DOHH2 (cell line): ENCODE results near the gene NPBWR2.
"Not testable (repeated sequence)": the region's sequence is repeated elsewhere in the genome, so short reads cannot be mapped to it uniquely, and the experiment has no call there.

Experiments used
- H3F3A ChIP-seq: fragments of 200-600 bp; sonication (generic), shearing (Covaris generic); 2 replicates; pipeline ENCODE4 v1.6.0; 2016; ENCODE audit warnings: antibody characterized with exemption, mild to moderate bottlenecking; ENCODE audit not compliant: control insufficient read depth, insufficient read depth
- H3K27ac ChIP-seq: fragments of 200-600 bp; sonication (generic); 2 replicates; pipeline ENCODE4 v1.5.1; 2014; ENCODE audit warnings: low read depth, mild to moderate bottlenecking, low read length, moderate library complexity
- H3K27me3 ChIP-seq: fragments of 200-600 bp; sonication (generic); 2 replicates; pipeline ENCODE4 v1.6.1; 2014; ENCODE audit warnings: mild to moderate bottlenecking, low read length, mixed read lengths; ENCODE audit not compliant: control insufficient read depth
- H3K36me3 ChIP-seq: fragments of 200-600 bp; sonication (generic); 2 replicates; pipeline ENCODE4 v1.6.1; 2014; ENCODE audit warnings: mild to moderate bottlenecking, low read length, moderate library complexity, mixed read lengths; ENCODE audit not compliant: control insufficient read depth
- H3K4me1 ChIP-seq: fragments of 200-600 bp; sonication (generic); 2 replicates; pipeline ENCODE4 v1.6.1; 2014; ENCODE audit warnings: mild to moderate bottlenecking, low read length, mixed read lengths; ENCODE audit not compliant: control insufficient read depth
- H3K4me2 ChIP-seq: fragments of 200-600 bp; sonication (generic); 2 replicates; pipeline ENCODE4 v1.6.0; 2014; ENCODE audit warnings: mild to moderate bottlenecking, low read length, moderate library complexity
- H3K4me3 ChIP-seq: fragments of 200-600 bp; sonication (generic); 2 replicates; pipeline ENCODE4 v1.5.1; 2014; ENCODE audit warnings: mild to moderate bottlenecking, low read length, mixed read lengths
- H3K79me2 ChIP-seq: fragments of 200-600 bp; sonication (generic); 2 replicates; pipeline ENCODE4 v1.6.1; 2014; ENCODE audit warnings: mild to moderate bottlenecking, low read length, mixed read lengths; ENCODE audit not compliant: control insufficient read depth
- H3K9me2 ChIP-seq: fragments of 200-600 bp; sonication (generic); replicated peaks from 2 replicates; pipeline ENCODE4 v1.6.1; 2014; ENCODE audit warnings: mild to moderate bottlenecking, low read length, mixed read lengths; ENCODE audit not compliant: control insufficient read depth
- H3K9me3 ChIP-seq: fragments of 200-600 bp; sonication (generic); 2 replicates; pipeline ENCODE4 v1.6.1; 2014; ENCODE audit warnings: antibody characterized with exemption, low read length, mixed read lengths; ENCODE audit not compliant: control insufficient read depth, insufficient read depth
- H4K20me1 ChIP-seq: fragments of 200-600 bp; sonication (generic); 2 replicates; pipeline ENCODE4 v1.6.0; 2014; ENCODE audit warnings: low read depth, mild to moderate bottlenecking, antibody characterized with exemption, low read length, moderate library complexity; ENCODE audit not compliant: control insufficient read depth, insufficient read depth
- EZH2phosphoT487 ChIP-seq: fragments of 200-600 bp; sonication (generic); IDR thresholded peaks from 2 replicates; pipeline ENCODE4 v1.6.1; 2017; ENCODE audit warnings: borderline replicate concordance, mild to moderate bottlenecking, antibody characterized with exemption, low read length, moderate library complexity, mixed read lengths
- TF ChIP-seq, protein P1 (sequence below): fragments of 200-600 bp; sonication (generic); IDR thresholded peaks from one replicate; pipeline ENCODE4 v1.5.1; 2014; ENCODE audit warnings: antibody characterized with exemption, mild to moderate bottlenecking, low read depth, low read length; ENCODE audit not compliant: poor library complexity, severe bottlenecking

Gene NPBWR2

DNA sequence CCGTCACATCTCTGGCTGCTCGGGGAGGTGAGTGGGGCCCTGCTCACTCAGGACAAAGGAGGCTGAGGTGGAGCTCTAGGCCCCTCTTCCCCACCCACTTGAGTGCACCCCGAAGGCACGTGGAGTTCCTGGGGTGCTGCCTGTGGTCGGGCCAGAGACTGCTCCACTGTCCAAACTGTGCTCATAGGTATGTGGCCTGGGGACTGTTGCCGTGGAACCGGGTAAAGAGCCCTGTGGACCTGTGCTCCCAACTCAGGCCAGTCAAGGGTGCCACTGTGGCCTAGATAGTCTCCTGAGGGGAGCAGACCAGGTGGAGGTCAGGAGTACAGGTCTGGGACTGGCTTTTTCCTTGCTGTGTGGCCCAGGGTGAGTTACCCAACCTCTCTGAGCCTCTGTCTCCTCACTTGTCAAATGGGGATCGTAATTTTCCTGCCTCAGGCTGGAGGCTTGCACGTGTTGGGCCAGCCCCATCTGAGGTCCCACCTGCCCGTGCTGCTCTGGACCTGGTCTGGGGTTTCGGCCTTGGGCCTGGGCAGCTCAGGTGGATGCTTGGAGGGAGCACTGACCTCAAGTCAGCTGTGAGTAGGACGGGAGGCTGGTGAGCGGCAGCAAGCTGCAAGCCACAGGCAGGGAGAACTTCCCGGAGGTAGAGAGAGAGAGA is 12.4 kb upstream of the NPBWR2 start:
- Histone ChIP-seq H3K27me3 (peaks cover 23% of the 10 kb centered on the region), H3K36me3 (no peaks in the 10 kb centered on the region), H3K4me2 (peak overlapping the region; percentile 54), H3K4me1 (peaks cover 11% of the 10 kb centered on the region), H3K4me3 (peak overlapping the region; percentile 33), H4K20me1 (no peaks in the 10 kb centered on the region), H3K9me2 (no peaks in the 10 kb centered on the region), H3K27ac (no peak overlapping the region), H3F3A (no peaks in the 10 kb centered on the region), H3K9me3 (no peaks in the 10 kb centered on the region), H3K79me2 (no peaks in the 10 kb centered on the region)
- TF ChIP-seq, protein P1, sequence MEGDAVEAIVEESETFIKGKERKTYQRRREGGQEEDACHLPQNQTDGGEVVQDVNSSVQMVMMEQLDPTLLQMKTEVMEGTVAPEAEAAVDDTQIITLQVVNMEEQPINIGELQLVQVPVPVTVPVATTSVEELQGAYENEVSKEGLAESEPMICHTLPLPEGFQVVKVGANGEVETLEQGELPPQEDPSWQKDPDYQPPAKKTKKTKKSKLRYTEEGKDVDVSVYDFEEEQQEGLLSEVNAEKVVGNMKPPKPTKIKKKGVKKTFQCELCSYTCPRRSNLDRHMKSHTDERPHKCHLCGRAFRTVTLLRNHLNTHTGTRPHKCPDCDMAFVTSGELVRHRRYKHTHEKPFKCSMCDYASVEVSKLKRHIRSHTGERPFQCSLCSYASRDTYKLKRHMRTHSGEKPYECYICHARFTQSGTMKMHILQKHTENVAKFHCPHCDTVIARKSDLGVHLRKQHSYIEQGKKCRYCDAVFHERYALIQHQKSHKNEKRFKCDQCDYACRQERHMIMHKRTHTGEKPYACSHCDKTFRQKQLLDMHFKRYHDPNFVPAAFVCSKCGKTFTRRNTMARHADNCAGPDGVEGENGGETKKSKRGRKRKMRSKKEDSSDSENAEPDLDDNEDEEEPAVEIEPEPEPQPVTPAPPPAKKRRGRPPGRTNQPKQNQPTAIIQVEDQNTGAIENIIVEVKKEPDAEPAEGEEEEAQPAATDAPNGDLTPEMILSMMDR = no peak
- TF ChIP-seq EZH2phosphoT487 = no peak

DNA sequence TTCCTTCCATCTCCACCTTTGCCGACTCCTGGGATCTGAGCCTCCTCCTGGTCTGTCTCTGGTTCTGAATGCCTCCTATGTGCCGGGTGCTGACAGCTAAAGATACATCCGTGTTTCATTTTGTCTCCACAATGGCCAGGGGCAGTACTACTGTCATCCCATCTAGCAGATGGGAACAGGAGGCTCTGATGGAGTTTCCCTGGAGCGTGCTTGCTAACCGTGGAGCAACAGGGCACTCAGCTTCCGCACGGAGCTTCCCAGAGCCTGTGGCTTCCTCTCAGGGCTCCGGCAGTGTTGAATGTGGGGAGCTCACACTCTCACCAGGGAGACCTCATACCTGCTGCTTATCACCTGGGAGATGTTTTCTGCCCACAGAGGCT is 11.9 kb upstream of the NPBWR2 start:
- H3K27ac ChIP-seq = no peak overlapping the region
- no peaks in the 10 kb centered on the region for H4K20me1 ChIP-seq
- no peaks in the 10 kb centered on the region for H3K79me2 ChIP-seq

DNA sequence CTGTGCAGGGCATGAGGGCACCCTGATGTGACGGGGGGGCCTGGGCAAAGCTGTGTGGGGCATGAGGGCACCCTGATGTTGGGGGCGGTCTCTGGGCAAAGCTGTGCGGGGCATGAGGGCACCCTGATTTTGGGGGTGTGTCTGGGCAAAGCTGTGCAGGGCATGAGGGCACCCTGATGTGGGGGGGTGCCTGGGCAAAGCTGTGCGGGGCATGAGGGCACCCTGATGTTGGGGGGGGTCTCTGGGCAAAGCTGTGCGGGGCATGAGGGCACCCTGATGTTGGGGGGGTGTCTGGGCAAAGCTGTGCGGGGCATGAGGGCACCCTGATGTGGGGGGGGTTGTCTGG is 10.0 kb upstream of the NPBWR2 start:
- H3K4me1 ChIP-seq = peaks cover 11% of the 10 kb centered on the region
- H3K36me3 ChIP-seq, H3K9me2 ChIP-seq, H3K4me3 ChIP-seq, H3K9me3 ChIP-seq, H3K79me2 ChIP-seq, H4K20me1 ChIP-seq, H3F3A ChIP-seq, H3K4me2 ChIP-seq, H3K27ac ChIP-seq: not testable (repeated sequence)
- H3K27me3 ChIP-seq = peaks cover 23% of the 10 kb centered on the region

More for the DNA sequence above, 11.9 kb upstream of the NPBWR2 start:
- Histone ChIP-seq H3K9me3 (no peaks in the 10 kb centered on the region), H3K4me1 (peaks cover 11% of the 10 kb centered on the region), H3K9me2 (no peaks in the 10 kb centered on the region), H3K36me3 (no peaks in the 10 kb centered on the region), H3K4me2 (no peak overlapping the region), H3K4me3 (no peak overlapping the region), H3F3A (no peaks in the 10 kb centered on the region), H3K27me3 (peaks cover 24% of the 10 kb centered on the region)
- TF ChIP-seq, protein P1 = no peak
- no peak for TF ChIP-seq EZH2phosphoT487

DNA sequence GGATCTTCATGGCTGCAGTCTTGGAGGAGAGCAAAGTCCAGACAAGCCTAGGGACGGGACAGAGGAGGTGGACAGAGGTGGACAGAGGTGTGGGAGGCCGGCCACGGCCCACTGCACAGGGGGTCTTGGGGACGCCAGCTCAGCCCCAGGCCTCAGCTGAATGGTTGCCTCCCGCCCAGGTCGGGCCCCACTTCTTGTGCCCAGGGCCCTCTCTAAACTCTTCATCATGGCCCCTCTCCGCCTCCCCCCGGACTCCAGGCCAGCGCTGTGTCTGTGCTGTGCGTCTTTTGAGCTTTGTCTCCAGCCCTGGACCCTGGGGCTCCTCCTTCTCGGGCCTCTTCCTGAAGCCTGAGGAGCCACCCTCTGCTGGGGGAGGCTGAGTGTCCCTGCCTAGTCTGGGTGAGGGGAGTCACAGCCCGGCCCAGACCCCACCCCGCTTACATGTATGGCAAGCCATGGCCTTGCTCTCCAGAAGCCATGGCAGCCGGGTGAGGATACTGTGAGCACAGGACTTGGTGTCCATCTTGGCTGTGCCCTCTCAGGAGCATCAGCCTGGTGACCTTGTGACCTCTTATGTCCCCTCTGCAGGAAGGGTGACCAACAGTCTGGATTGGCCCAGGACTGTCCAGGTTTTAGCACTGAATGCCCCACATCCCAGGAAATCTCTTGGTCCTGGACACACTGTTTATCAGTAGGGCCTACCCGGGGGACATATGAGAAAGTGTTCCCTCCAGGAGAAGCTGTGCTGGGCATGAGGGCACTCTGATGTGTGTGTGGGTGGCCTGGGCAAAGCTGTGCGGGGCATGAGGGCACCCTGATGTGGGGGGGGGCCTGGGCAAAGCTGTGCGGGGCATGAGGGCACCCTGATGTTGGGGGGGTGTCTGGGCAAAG is 9.4 kb upstream of the NPBWR2 start:
- Histone ChIP-seq H3K36me3 (no peaks in the 10 kb centered on the region), H3K9me3 (no peaks in the 10 kb centered on the region), H3K4me3 (no peak overlapping the region), H3K27me3 (peaks cover 20% of the 10 kb centered on the region), H3K4me2 (no peak overlapping the region), H3K27ac (no peak overlapping the region), H3K9me2 (no peaks in the 10 kb centered on the region), H4K20me1 (no peaks in the 10 kb centered on the region), H3K4me1 (peaks cover 11% of the 10 kb centered on the region), H3F3A (no peaks in the 10 kb centered on the region), H3K79me2 (no peaks in the 10 kb centered on the region)
- TF ChIP-seq, protein P1 = no peak
- TF ChIP-seq EZH2phosphoT487 = no peak
